ENCODE measurements around the gene TAX1BP3. TPM values are rescaled to one million over a fixed set of nuclear protein-coding genes. Genes with fewer than 3 reads are reported as not detected.

TAX1BP3 gene
- total RNA-seq, 1 donor from 2014 or later, result 29.3 TPM

DNA sequence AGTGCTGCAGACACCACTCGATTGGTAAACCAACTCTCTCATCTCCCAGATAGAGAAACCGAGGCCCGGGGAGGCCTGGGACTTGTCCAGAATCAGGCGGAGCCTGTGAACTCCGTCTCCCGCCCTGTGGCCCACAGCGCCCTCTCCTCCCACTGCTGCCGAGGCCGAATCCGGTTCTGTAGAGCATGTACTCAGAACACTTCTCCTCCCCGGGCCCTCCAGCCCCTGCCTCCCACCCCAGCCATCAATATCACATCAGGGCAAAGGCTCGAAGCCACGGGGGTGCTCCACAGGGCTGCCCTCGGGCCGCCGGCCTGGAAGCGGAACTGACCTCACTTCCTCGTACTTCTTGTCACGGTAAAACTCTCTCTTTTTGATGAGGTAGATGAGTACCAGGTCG lies 13.2 kb upstream of the TAX1BP3 start:
- intact Hi-C loops (cut with micrococcal nuclease), result no loop called here
- peaks cover 25% of the 10 kb centered on the region for H3K36me3 Mint-ChIP-seq (ENCODE audit: low read depth)
- no peaks in the 10 kb centered on the region for H3K9me3 Mint-ChIP-seq
- H3K27ac Mint-ChIP-seq, result peak overlapping the region; percentile 31
- no peak for DNase-seq (ENCODE audit: low spot score)
- no peaks in the 10 kb centered on the region for H3K27me3 Mint-ChIP-seq (ENCODE audit: insufficient read depth)
- peaks cover 19% of the 10 kb centered on the region for H3K4me1 Mint-ChIP-seq (ENCODE audit: low read depth)
- H3K4me3 Mint-ChIP-seq, result no peak overlapping the region

DNA sequence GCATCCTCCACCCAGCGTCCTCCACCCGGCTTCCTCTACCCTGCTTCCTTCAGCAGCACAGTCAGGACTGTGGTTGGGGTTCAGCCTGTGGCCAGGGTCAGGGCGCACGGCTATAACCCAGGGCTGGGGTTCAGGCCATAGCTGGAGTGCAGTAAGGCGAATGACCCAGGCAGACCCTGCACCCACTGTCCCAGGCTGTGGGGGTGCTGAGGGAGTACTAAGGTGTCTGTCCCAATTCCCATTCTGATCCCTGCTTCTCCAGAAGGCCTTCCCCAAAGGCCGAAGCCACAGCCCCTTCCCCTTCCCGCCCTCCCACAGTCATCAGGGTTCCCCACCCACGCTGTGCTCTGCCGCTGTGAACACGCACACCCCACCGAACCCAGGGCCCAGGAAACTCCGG lies 12.7 kb upstream of the TAX1BP3 start:
- no peaks in the 10 kb centered on the region for H3K27me3 Mint-ChIP-seq (ENCODE audit: insufficient read depth)
- H3K4me3 Mint-ChIP-seq, result no peak overlapping the region
- H3K36me3 Mint-ChIP-seq (ENCODE audit: low read depth), result peaks cover 29% of the 10 kb centered on the region
- peaks cover 19% of the 10 kb centered on the region for H3K4me1 Mint-ChIP-seq (ENCODE audit: low read depth)
- no peak overlapping the region for H3K27ac Mint-ChIP-seq
- DNase-seq (ENCODE audit: low spot score), result no peak
- intact Hi-C loops (cut with micrococcal nuclease), result no loop called here
- no peaks in the 10 kb centered on the region for H3K9me3 Mint-ChIP-seq

DNA sequence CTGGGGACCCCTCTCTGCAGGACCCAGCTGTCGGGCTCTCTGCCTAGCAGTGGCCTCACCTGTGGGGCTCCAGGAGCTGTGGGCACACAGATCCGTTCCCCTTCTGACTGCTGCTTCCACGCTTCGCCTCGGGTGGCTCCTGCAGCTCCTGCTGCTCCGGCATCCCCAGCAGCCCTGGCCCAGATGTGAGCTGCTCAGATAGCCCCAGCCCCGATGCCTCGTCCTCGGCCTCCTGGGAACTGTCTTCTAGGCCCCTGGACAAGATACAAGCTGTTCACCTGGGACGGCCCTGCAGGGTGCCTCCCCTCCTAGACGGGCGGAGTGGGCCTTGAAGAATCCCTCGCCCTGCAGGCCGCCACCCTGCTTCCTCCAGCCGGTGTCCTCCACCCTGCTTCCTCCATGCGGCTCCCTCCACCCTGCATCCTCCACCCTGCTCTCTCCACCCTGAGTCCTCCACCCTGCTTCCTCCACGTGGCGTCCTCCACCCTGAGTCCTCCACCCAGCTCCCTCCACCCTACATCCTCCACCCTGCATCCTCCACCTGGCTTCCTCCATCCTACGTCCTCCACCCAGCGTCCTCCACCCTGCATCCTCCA lies 11.3 kb upstream of the TAX1BP3 start:
- Mint-ChIP-seq H3K27ac (peak overlapping the region; percentile 68), H3K36me3 (ENCODE audit: low read depth) (peaks cover 33% of the 10 kb centered on the region), H3K4me3 (no peak overlapping the region), H3K27me3 (ENCODE audit: insufficient read depth) (no peaks in the 10 kb centered on the region), H3K4me1 (ENCODE audit: low read depth) (peaks cover 19% of the 10 kb centered on the region), H3K9me3 (no peaks in the 10 kb centered on the region)
- intact Hi-C loops (cut with micrococcal nuclease), result no loop called here
- DNase-seq (ENCODE audit: low spot score), result no peak

DNA sequence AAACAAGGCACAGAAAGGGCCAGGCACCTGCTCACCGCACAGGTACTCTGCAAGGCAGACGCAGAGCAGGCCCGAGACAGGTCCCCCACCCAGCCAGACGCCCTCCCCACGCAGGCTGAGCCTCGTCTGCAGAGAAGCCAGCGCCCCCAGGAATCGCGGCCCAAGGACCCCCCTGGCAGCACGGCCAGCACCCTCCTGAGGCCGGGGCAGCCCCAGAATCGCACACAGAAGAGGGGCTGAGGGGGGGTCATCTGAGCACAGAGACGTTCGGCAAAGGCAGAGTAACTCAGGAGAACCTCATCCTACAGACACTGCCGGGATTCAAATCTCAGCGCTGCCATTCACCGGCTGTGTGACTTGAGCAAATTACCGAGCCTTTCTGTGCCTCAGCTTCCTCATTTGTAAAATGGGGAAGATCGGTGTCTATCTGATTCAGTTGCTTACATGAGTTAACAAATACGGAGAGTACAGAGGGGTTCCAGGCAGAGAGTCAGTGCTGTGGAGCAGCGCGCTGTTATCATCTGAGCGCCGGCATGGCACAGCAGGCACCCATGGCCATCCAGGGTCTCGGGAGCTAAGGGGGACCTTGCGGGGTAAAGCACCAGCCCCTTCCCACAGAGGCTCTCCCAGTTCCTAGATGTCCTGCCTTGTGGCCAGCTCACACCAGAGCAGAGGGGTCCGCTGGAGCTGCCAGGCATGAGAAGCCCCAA lies 10.6 kb upstream of the TAX1BP3 start:
- peaks cover 19% of the 10 kb centered on the region for H3K4me1 Mint-ChIP-seq (ENCODE audit: low read depth)
- no peak overlapping the region for H3K27ac Mint-ChIP-seq
- no peak overlapping the region for H3K4me3 Mint-ChIP-seq
- intact Hi-C loops (cut with micrococcal nuclease), result no loop called here
- DNase-seq (ENCODE audit: low spot score), result no peak
- H3K27me3 Mint-ChIP-seq (ENCODE audit: insufficient read depth), result no peaks in the 10 kb centered on the region
- H3K9me3 Mint-ChIP-seq, result no peaks in the 10 kb centered on the region
- peaks cover 37% of the 10 kb centered on the region for H3K36me3 Mint-ChIP-seq (ENCODE audit: low read depth)

DNA sequence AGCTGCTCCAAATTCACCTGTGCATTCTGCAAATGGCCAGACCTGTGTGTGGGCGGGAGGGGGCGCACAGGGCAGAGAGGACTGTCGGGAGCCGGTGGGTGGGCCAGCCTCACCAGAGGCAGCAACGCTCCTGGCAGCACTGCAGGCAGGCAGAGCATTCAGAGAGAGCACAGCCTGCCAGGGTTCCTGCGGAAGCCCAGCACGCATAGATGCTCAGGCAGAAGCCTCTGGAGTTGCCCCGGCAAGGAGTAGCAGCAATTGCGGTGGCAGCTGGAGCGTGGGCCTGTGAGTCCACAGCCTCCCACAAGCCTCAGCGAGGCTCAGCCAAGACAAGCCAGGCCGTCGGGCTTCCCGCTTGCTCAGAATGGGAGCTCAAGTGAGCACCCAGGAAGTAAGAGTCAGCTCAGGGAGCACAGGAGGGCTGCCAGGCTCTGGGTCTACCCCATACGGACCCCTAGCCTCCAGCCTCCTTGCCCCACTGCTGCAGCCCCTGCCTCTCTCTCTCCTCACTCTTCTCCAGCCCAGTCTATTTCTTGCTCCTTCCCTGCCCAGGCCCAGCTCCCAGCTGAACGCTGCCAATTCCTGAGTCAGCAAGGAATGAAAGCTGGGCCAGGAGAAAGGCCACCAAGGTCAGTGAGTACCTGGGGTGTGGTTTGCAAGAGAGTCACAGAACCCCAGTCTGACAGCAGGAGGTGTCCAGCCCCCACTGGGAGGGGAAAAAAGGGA lies 9.9 kb upstream of the TAX1BP3 start:
- Mint-ChIP-seq H3K27ac (peak overlapping the region; percentile 18), H3K36me3 (ENCODE audit: low read depth) (peaks cover 36% of the 10 kb centered on the region), H3K4me1 (ENCODE audit: low read depth) (peaks cover 16% of the 10 kb centered on the region), H3K9me3 (no peaks in the 10 kb centered on the region), H3K27me3 (ENCODE audit: insufficient read depth) (no peaks in the 10 kb centered on the region), H3K4me3 (no peak overlapping the region)
- intact Hi-C loops (cut with micrococcal nuclease), result no loop called here
- no peak for DNase-seq (ENCODE audit: low spot score)

DNA sequence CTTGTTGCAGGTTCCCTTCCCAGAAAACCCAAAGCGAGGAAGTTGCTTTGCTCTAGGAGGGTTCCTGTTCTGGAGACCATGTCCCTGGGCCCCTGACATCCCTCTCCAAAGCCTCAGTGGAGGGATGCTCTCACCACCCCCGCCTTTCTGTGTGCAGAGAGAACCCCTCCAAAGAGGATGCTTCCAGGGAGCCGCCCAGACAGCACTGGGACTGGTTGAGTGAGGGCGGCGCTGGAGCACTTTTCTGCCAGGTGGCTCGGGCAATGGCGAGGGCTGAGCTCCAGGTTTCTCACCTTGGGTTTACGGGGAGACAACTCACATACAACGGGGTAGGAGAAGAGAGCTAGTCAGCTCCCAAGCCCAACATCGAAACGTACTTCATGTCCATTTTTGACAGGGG lies 7.5 kb upstream of the TAX1BP3 start:
- intact Hi-C loops (cut with micrococcal nuclease), result no loop called here
- Mint-ChIP-seq H3K36me3 (ENCODE audit: low read depth) (peaks cover 28% of the 10 kb centered on the region), H3K27ac (peak overlapping the region; percentile 63), H3K27me3 (ENCODE audit: insufficient read depth) (no peaks in the 10 kb centered on the region), H3K4me1 (ENCODE audit: low read depth) (no peaks in the 10 kb centered on the region), H3K4me3 (no peak overlapping the region), H3K9me3 (no peaks in the 10 kb centered on the region)
- no peak for DNase-seq (ENCODE audit: low spot score)

DNA sequence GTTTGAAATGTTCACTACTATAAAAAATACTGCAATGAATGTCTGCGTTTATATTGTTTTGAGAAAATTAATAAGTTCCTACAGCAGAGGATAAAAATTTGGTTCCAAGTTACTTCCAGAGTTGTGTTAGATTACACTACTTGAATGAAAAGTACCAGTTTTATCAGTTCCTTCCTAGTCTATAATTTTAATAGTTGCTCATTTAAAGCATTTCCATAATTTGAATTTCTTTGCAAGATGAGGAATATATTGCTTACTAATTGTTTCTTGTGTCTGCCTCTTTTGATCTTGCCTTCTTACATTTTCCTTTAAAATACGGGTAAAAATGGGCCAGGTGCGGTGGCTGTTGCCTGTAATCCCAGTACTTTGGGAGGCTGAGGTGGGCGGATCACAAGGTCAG lies 4.2 kb upstream of the TAX1BP3 start:
- no peak for DNase-seq (ENCODE audit: low spot score)
- intact Hi-C loops (cut with micrococcal nuclease), result no loop called here
- H3K36me3 Mint-ChIP-seq (ENCODE audit: low read depth), result peaks cover 31% of the 10 kb centered on the region
- H3K4me3 Mint-ChIP-seq, result no peak overlapping the region
- peak overlapping the region; percentile 44 for H3K27ac Mint-ChIP-seq
- H3K4me1 Mint-ChIP-seq (ENCODE audit: low read depth), result peaks cover 8% of the 10 kb centered on the region
- H3K27me3 Mint-ChIP-seq (ENCODE audit: insufficient read depth), result peaks cover 2% of the 10 kb centered on the region
- H3K9me3 Mint-ChIP-seq, result no peaks in the 10 kb centered on the region

DNA sequence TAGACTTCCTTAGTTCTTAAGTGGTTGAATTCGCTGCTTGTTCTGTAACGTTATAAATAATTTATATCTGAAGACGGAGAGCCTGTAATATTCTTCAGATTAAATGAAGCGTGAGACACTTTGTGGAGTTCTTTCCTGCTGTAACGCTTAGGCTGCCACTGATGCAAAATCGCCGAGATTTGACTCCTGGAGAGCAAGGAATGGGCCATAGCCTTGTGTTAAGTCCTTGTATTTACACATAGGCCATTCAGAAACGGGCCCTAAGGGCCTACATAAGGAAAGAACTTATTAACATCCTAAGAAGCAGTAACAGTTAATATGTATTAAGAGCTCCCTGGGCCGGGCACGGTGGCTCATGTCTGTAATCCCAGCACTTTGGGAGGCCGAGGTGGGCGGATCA lies 1.2 kb upstream of the TAX1BP3 start:
- H3K9me3 Mint-ChIP-seq, result no peaks in the 10 kb centered on the region
- H3K4me1 Mint-ChIP-seq (ENCODE audit: low read depth), result peaks cover 21% of the 10 kb centered on the region
- no peak for DNase-seq (ENCODE audit: low spot score)
- H3K27me3 Mint-ChIP-seq (ENCODE audit: insufficient read depth), result peaks cover 2% of the 10 kb centered on the region
- H3K36me3 Mint-ChIP-seq (ENCODE audit: low read depth), result peaks cover 21% of the 10 kb centered on the region
- peak overlapping the region; percentile 98 for H3K4me3 Mint-ChIP-seq
- peak overlapping the region; percentile 97 for H3K27ac Mint-ChIP-seq
- intact Hi-C loops (cut with micrococcal nuclease), result loop anchor here (2.0 to 5.0 kb wide), 2 partner anchors 25 to 223 kb away; partner anchors contain the start of gene CAMKK1

DNA sequence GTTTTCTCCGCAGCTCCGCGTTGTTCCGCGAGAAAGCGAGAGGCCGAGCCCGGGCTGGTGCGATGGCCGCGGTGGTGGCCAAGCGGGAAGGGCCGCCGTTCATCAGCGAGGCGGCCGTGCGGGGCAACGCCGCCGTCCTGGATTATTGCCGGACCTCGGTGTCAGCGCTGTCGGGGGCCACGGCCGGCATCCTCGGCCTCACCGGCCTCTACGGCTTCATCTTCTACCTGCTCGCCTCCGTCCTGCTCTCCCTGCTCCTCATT lies 638 bp upstream of the TAX1BP3 start:
- peak overlapping the region; percentile 98 for H3K4me3 Mint-ChIP-seq
- H3K4me1 Mint-ChIP-seq (ENCODE audit: low read depth), result peaks cover 21% of the 10 kb centered on the region
- H3K36me3 Mint-ChIP-seq (ENCODE audit: low read depth), result peaks cover 19% of the 10 kb centered on the region
- H3K27me3 Mint-ChIP-seq (ENCODE audit: insufficient read depth), result peaks cover 2% of the 10 kb centered on the region
- no peaks in the 10 kb centered on the region for H3K9me3 Mint-ChIP-seq
- intact Hi-C loops (cut with micrococcal nuclease), result loop anchor here (2.0 to 5.0 kb wide), 2 partner anchors 26 to 223 kb away; partner anchors contain the start of gene CAMKK1
- peak overlapping the region; percentile 97 for H3K27ac Mint-ChIP-seq
- no peak for DNase-seq (ENCODE audit: low spot score)

- peak; percentile 19 for DNase-seq (ENCODE audit: low spot score)
- intact Hi-C loops (cut with micrococcal nuclease), result loop anchor here (1.0 to 5.0 kb wide), 8 partner anchors 27 to 225 kb away; partner anchors contain the start of genes CAMKK1, CTNS, HASPIN and NCBP3
- Mint-ChIP-seq H3K9me3 (no peaks in the 10 kb centered on the region), H3K4me3 (peak overlapping the region; percentile 98), H3K36me3 (ENCODE audit: low read depth) (peaks cover 17% of the 10 kb centered on the region), H3K4me1 (ENCODE audit: low read depth) (peaks cover 21% of the 10 kb centered on the region), H3K27ac (peak overlapping the region; percentile 63), H3K27me3 (ENCODE audit: insufficient read depth) (peaks cover 2% of the 10 kb centered on the region)
Measured at GRCh38 chr17:3667366-3668278, 756 bp downstream of the TAX1BP3 start.

DNA sequence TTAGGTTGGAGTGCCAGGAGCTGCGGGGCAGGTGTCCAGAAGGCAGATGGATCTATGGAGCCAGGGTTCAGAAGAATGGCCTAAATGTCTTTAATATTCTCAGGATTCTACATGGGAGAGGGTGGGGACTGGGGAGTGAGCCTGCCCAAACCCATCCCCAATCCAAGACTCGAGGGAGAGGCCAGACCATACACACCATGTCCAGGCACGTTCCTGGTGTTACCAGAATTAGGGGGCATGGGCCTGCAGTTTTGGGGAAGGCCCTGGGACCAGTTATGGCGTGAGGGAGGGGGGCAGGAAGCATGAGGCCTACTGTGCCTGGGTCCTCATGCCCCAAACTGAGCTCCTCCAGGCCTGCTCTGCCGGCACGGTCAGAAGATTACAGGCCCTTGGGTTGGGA lies 1.9 kb downstream of the TAX1BP3 start:
- Mint-ChIP-seq H3K4me3 (peak overlapping the region; percentile 85), H3K27me3 (ENCODE audit: insufficient read depth) (peaks cover 2% of the 10 kb centered on the region), H3K4me1 (ENCODE audit: low read depth) (peaks cover 21% of the 10 kb centered on the region), H3K9me3 (no peaks in the 10 kb centered on the region), H3K27ac (no peak overlapping the region), H3K36me3 (ENCODE audit: low read depth) (peaks cover 14% of the 10 kb centered on the region)
- intact Hi-C loops (cut with micrococcal nuclease), result loop anchor here (5.0 kb wide), 1 partner anchor 226 kb away; the partner anchor contains the start of gene CAMKK1
- DNase-seq (ENCODE audit: low spot score), result no peak

GRCh38 chr17:3665834-3666233 lies 2.5 kb downstream of the TAX1BP3 start:
- H3K27ac Mint-ChIP-seq, result no peak overlapping the region
- H3K4me3 Mint-ChIP-seq, result peak overlapping the region; percentile 85
- no peak for DNase-seq (ENCODE audit: low spot score)
- no peaks in the 10 kb centered on the region for H3K9me3 Mint-ChIP-seq
- H3K4me1 Mint-ChIP-seq (ENCODE audit: low read depth), result peaks cover 21% of the 10 kb centered on the region
- intact Hi-C loops (cut with micrococcal nuclease), result loop anchor here (5.0 kb wide), 1 partner anchor 226 kb away; the partner anchor contains the start of gene CAMKK1
- H3K36me3 Mint-ChIP-seq (ENCODE audit: low read depth), result peaks cover 14% of the 10 kb centered on the region
- H3K27me3 Mint-ChIP-seq (ENCODE audit: insufficient read depth), result peaks cover 2% of the 10 kb centered on the region

Data from activated T-helper 1 cell treated with anti-CD3 and anti-CD28 coated beads, Interleukin-12 subunit alpha, Interleukin-12 subunit beta, Interleukin-2, Interleukin-4 antibody, amounts not matched to agents 30 ng/mL and 10 ng/mL and 1 ng/mL, durations not matched to agents 14 hours and 24 hours and 36 hours (primary cell).